ENCODE data around the gene DNAH17. TPM values are rescaled to one million over a fixed set of nuclear protein-coding genes. Genes with fewer than 3 reads are reported as not detected.

DNAH17 gene
- total RNA-seq, 1 experiment from 2014 or later, result 0.13 TPM

DNA sequence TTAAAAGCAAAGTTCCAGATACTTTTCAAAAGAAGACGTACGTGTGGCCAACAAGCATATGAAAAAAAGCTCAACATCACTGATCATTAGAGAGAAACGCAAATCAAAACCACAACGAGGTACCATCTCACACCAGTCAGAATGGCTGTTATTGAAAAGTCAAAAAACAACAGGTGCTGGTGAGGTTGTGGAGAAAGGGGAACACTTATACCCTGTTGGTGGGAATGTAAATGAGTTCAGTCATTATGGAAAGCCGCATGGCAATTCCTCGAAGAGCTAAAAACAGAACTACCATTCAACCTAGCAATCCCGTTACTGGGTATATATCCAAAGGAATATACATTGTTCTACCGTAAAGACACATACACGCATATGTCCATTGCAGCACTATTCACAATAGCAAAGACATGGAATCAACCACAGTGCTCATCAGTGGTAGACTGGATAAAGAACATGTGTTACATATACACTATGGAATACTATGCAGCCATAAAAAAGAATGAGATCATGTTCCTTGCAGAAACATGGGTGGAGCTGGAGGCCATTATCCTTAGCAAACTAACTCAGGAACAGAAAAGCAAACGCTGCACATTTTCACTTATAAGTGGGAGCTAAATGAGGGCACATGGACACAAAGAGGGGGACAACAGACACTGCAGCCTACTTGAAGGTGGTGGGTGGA is 31.1 kb upstream of the DNAH17 start:
- Histone ChIP-seq H3K27me3 (ENCODE audit: insufficient read depth, low read length) (no peaks in the 10 kb centered on the region), H2BK20ac (ENCODE audit: low read depth, low read length, poor library complexity, severe bottlenecking) (no peak overlapping the region), H4K8ac (replicated peaks; ENCODE audit: insufficient read length, low read depth, low read length) (no peak overlapping the region), H3K79me1 (ENCODE audit: insufficient read depth, low read depth, low read length, poor library complexity, severe bottlenecking) (no peaks in the 10 kb centered on the region), H3K9ac (ENCODE audit: extremely low read depth, insufficient read length, low read length) (no peak overlapping the region), H3K4me1 (ENCODE audit: insufficient read depth, low read length) (no peaks in the 10 kb centered on the region; the same call in 1 of the 2 replicates), H4K91ac (ENCODE audit: insufficient read length, low read depth, low read length) (no peak overlapping the region), H2BK5ac (ENCODE audit: insufficient read length, low read length) (no peak overlapping the region), H3K56ac (ENCODE audit: insufficient read length, low read depth, low read length) (no peak overlapping the region), H3K23ac (ENCODE audit: insufficient read length, low read depth, low read length) (no peak overlapping the region), H3T11ph (ENCODE audit: low read length) (no peak overlapping the region), H2AK5ac (ENCODE audit: insufficient read length, low read length) (no peak overlapping the region), H2BK120ac (ENCODE audit: low read depth, low read length, poor library complexity, severe bottlenecking) (no peak overlapping the region), H3K4me2 (ENCODE audit: insufficient read depth, insufficient read length, low read length) (no peak overlapping the region), H3K79me2 (ENCODE audit: insufficient read depth, low read length) (no peaks in the 10 kb centered on the region), H3K23me2 (ENCODE audit: insufficient read length, low read depth, low read length, poor library complexity, severe bottlenecking) (no peaks in the 10 kb centered on the region), H3K18ac (ENCODE audit: insufficient read length, low read depth, low read length) (no peak overlapping the region), H2AFZ (ENCODE audit: low read length) (no peak overlapping the region), H4K20me1 (ENCODE audit: control insufficient read depth, insufficient read depth, insufficient read length) (no peaks in the 10 kb centered on the region), H3K27ac (ENCODE audit: insufficient read length, low read depth, low read length) (no peak overlapping the region), H3K9me3 (ENCODE audit: control insufficient read depth, low read depth, low read length) (no peaks in the 10 kb centered on the region), H2BK12ac (ENCODE audit: insufficient read length, low read depth, low read length) (no peak overlapping the region), H3K14ac (ENCODE audit: insufficient read depth, low read length) (no peak overlapping the region), H4K5ac (ENCODE audit: insufficient read length, low read depth, low read length) (no peak overlapping the region), H3K4ac (ENCODE audit: low read depth, low read length) (no peak overlapping the region), H2BK15ac (ENCODE audit: low read depth, low read length) (no peak overlapping the region)
- Mint-ChIP-seq H3K9me3 (no peaks in the 10 kb centered on the region), H3K27ac (no peak overlapping the region), H3K4me1 (peaks cover 18 to 19% of the 10 kb centered on the region in 2 experiments), H3K36me3 (ENCODE audit: insufficient read depth in 1 of 3, low read depth in 3 of 3) (no peaks in the 10 kb centered on the region), H3K4me3 (no peak overlapping the region), H3K27me3 (ENCODE audit: low read depth) (peaks cover 43% of the 10 kb centered on the region)
- WGBS (ENCODE audit: extremely low coverage, insufficient read length, low lambda C conversion rate), result no CpG with 5 or more reads among the region's 10 CpGs
- DNase-seq, result no peak
- no peak for TF ChIP-seq CTCF (conservative IDR thresholded peaks at IDR 0.05)

Data from H9 (cell line).